NCI-H2196 treated with DMSO at 0.1 percent for 48 hours (cell line): ENCODE data around the gene DACT3.
A peak's percentile ranks its signal among the peaks of the same experiment; 100 is the strongest.

Source experiments
- DNase-seq: peaks from one replicate; lab custom pipeline; 2025; ENCODE audit not compliant: unreplicated experiment; lab: John Stamatoyannopoulos, UW

The DACT3 gene

GRCh38 chr19:46601318-46602224, 59.4 kb downstream of the DACT3 start, which contains the start of gene CALM3:
CALM3 (plus strand) TSS chr19:46601330; CDS start chr19:46601435, 105 bp downstream.
- DNase-seq, result no peak

GRCh38 chr19:46600384-46601317, 60.3 kb downstream of the DACT3 start:
- peak; percentile 97 for DNase-seq

GRCh38 chr19:46599716-46600373, 61.1 kb downstream of the DACT3 start:
- DNase-seq, result no peak

- DNase-seq, result no peak
Measured at GRCh38 chr19:46598372-46598917, 62.5 kb downstream of the DACT3 start.
